LNCaP clone FGC (cell line): Measurements from ENCODE around the gene SMC4.

Experiments used
- DNase-seq: peaks from one replicate; pipeline ENCODE4 v3.0.0-alpha.2; 2011; ENCODE audit warnings: low read depth
- H3K4me3 ChIP-seq: 2 replicates; pipeline ENCODE4 v1.5.1; 2011; ENCODE audit warnings: mild to moderate bottlenecking, low read depth, low read length, control low read depth
- TF ChIP-seq, protein P1 (sequence below): IDR thresholded peaks from 2 replicates; pipeline ENCODE4 v1.5.1; 2012; ENCODE audit warnings: mild to moderate bottlenecking; ENCODE audit not compliant: control insufficient read depth, insufficient read depth; ENCODE audit errors: extremely low read depth

SMC4 gene

DNA sequence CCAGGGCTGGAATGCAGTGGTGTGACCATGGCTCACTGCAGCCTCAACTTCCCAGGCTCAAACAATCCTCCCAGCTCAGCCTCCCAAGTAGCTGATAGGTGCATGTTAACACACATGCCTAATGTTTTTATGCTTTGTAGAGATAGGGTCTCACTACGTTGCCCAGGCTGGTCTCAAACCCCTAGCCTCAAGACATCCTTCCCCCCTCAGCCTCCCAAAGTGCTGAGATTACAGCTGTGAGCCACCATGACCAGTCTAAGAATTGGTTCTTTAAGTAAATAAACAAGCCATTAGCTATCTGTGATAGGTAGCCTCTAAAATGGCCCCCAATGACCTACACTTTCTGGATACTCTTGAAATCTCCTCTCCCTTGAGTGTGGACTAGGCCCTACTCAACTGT, 46.4 kb downstream of the SMC4 start:
- no peak overlapping the region for H3K4me3 ChIP-seq
- DNase-seq = no peak
- TF ChIP-seq, protein P1, sequence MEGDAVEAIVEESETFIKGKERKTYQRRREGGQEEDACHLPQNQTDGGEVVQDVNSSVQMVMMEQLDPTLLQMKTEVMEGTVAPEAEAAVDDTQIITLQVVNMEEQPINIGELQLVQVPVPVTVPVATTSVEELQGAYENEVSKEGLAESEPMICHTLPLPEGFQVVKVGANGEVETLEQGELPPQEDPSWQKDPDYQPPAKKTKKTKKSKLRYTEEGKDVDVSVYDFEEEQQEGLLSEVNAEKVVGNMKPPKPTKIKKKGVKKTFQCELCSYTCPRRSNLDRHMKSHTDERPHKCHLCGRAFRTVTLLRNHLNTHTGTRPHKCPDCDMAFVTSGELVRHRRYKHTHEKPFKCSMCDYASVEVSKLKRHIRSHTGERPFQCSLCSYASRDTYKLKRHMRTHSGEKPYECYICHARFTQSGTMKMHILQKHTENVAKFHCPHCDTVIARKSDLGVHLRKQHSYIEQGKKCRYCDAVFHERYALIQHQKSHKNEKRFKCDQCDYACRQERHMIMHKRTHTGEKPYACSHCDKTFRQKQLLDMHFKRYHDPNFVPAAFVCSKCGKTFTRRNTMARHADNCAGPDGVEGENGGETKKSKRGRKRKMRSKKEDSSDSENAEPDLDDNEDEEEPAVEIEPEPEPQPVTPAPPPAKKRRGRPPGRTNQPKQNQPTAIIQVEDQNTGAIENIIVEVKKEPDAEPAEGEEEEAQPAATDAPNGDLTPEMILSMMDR = no peak

DNA sequence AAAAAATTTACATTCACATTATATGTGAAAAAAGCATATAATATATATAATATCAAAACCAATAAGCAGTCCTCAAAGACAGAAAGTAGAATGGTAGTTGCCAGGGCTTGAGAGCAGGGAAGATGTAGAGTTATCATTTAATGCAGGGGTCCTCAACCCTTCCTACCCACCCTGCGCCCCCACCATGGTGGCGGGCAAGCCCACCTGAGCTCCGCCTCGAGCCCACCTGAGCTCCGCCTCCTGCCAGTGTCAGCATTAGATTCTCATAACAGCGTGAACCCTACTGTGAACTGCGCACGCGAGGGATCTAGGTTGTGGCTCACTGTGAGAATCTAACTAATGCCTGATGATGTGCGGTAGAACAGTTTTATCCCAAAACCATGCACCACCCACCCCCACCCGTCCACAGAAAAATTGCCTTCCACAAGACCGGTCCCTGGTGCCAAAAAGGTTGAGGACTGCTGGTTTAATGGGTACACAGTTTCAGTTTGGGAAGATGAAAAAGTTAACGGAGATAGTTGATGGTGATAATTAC, 47.1 kb downstream of the SMC4 start:
- H3K4me3 ChIP-seq = no peak overlapping the region
- DNase-seq = no peak

DNA sequence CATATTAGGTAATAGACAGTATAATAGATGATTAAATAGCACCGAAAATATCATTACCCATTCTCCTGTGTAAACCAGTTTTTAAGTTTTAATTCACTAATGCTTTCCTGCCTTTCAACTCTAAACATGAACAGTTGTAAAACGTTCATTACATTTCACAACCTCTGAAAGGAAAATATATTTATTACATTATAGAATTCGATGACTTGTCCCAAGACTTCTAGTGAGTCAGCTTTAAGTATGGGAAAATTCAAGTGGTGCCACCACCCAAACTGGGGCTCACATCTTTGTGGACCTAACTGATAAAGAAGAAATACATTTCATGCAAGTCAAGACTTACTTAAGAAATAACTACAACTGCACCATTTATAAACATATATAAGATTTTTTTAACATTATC, 48.1 kb downstream of the SMC4 start:
- H3K4me3 ChIP-seq = no peak overlapping the region; the same call in 1 of the 2 replicates
- DNase-seq = no peak
- TF ChIP-seq, protein P1 = no peak

More for the DNA sequence above, 47.1 kb downstream of the SMC4 start:
- TF ChIP-seq, protein P1 = no peak

DNA sequence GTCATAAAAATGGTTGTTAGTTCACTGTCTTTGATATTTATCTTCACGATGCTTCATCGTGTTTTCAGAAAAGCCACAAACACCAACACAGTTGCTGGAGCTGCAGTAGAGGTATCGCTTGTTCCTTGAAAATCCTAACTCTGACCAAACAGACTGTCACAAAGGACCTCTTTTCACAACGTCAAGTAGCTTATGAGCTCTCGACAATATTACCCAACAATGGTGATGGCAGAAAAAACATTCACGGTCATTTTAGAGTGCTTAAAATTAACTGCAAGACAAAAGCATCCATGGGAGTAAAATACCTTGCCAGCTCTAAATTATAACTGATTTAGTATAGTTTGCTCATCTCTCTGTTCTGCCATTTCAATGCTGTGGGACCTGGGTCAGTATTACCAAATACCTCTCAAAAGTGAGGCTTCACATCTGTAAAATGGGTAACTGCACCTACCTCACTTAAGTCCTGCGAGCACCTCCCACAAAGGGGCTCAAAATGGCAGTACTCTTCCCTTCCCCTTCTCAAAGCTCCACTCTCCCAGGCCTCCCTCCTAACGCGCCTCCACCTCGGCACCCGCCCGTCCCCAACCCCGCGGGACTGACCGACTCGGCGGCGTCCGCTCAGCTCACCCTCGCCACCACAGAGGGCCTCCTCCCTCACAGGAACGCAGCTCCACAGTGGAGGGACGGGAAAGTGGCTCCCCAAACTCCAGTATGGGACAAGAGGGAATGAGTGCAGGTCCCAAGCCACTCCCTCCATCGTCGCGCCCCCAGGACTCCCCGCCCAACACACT, 49.6 kb downstream of the SMC4 start:
- peak overlapping the region; percentile 56 for H3K4me3 ChIP-seq
- TF ChIP-seq, protein P1 = no peak
- peak; percentile 4 for DNase-seq

DNA sequence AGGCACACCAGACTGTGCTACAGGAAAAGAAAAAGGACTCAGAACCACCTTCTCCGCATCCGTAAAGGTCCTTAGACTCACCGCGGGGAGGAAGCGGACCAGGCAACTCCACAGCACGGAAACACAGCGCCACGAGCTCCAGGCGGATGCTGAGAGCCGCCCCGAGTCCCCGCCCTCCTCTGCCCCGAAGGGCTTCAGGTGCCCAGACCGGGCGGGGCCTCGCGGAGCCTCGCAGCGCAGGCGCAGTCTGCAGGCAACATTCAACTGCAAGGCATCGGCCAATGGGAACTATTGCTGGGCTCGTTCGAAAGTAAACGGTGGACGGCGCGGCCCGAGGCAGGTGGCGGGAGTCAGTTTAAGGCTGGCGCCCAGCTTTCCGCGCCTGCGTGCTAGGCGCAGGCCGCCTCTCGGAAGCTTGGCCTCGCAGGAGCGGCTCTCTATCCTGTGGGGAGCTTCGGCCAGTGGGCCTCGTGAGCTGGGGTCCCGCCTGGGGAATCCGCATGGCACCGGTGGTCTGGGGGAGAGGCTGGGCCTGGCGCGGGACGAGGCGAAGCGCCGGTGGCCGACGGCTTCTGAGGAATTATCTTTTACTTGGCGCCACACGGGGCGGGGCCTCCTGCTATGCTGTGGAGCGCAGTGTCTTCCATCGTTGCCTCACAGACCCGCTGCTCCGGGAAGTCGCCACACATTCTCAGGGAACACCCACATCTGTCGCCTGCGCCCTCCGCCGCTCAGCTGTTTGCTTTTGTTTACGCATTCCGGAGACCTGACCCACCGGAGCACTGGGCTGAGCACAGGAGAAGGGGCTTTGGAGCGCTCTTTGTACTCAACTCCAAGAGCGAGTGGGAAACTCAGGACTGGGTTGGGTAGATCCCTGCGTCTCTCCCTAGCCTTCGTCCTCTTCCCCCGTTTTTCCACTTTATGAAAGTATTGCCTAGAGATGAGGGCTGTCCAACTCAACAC, 50.5 kb downstream of the SMC4 start, which contains the start of gene TRIM59:
Gene TRIM59 (minus strand): TSS at position 151 of the 963 bp plus-strand sequence. CDS start 10,603 bp downstream, outside the sequence.
- DNase-seq = peak; percentile 86
- TF ChIP-seq, protein P1 = 0 out of 2 replicates have a peak, but pooled peaks have one; percentile 7
- H3K4me3 ChIP-seq = peak within 1 kb of the TSS; percentile 56

DNA sequence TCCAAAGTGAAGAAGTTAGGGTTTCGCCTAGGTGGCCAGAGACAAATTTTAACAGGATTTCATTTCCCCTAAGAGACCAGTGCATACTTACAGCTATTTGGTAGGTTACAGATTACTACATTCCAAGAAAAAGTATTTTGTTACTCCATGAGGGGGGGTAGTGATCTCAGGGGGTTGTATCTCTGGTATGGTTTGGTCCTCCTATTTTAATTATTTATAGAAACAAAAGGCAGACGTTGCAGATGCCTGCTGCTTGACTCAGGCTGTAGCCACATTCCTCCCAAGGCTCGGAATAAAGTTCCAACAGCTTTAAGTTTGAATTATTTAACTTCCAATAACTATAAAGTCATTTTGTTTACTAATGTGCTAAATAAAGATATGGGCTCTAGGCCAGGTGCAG, 51.4 kb downstream of the SMC4 start:
- H3K4me3 ChIP-seq = no peak overlapping the region
- peak; percentile 3 for DNase-seq
- TF ChIP-seq, protein P1 = no peak
